ENCODE measurements around the gene CLASP2.

GRCh38 chr3:33590541-33590940 is 127.5 kb downstream of the CLASP2 start:
- TF ChIP-seq, protein P1, sequence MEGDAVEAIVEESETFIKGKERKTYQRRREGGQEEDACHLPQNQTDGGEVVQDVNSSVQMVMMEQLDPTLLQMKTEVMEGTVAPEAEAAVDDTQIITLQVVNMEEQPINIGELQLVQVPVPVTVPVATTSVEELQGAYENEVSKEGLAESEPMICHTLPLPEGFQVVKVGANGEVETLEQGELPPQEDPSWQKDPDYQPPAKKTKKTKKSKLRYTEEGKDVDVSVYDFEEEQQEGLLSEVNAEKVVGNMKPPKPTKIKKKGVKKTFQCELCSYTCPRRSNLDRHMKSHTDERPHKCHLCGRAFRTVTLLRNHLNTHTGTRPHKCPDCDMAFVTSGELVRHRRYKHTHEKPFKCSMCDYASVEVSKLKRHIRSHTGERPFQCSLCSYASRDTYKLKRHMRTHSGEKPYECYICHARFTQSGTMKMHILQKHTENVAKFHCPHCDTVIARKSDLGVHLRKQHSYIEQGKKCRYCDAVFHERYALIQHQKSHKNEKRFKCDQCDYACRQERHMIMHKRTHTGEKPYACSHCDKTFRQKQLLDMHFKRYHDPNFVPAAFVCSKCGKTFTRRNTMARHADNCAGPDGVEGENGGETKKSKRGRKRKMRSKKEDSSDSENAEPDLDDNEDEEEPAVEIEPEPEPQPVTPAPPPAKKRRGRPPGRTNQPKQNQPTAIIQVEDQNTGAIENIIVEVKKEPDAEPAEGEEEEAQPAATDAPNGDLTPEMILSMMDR (conservative IDR thresholded peaks at IDR 0.05; ENCODE audit: low read length) = no peak
- TF ChIP-seq EZH2phosphoT487 (IDR thresholded peaks at IDR 0.05; ENCODE audit: borderline replicate concordance) = no peak

All from Loucy (cell line).